ENCODE results near the gene SIPA1. TPM values are rescaled to one million over a fixed set of nuclear protein-coding genes. Genes with fewer than 3 reads are reported as not detected.

SIPA1 gene
- total and polyA plus RNA-seq, 2 of the 13 experiments (the other 11 are each of a cell fraction or from before 2014, with no cell fraction given) = 5.8 to 7.7 TPM

DNA sequence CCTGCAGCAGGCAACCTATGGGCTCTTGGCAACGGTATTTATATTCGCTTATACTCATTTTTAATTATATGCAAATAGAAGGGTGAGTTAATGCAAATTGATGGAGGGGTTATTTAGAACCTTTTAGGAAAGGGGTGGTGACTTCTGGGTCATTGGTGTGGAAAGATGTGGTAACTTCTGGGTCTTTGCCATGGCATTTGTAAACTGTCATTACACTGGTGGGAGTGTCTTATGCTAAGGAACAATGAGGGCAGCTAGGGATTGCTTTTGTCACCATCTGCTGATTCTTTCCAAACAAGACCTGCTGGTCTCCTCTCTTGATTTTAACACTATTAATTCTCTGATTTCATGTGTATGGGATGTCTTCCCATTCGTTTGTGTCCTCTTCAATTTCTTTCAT, 62.5 kb downstream of the SIPA1 start:
- ChIA-PET POLR2A (no interaction called here), CTCF (ENCODE audit: low intra/inter-chr PET ratio, low total read pairs) (no interaction called here)
- Histone ChIP-seq H3K27me3 (ENCODE audit: control insufficient read depth in 1 of 2, insufficient read depth in 2 of 2, low read length in 2 of 2) (peaks cover 2 to 38% of the 10 kb centered on the region in 2 experiments), H3K9me3 (ENCODE audit: low read length) (no peaks in the 10 kb centered on the region), H3K4me3 (replicated peaks in 1 of 3; ENCODE audit: insufficient read depth in 1 of 3, low read depth in 2 of 3, low read length in 3 of 3) (no peak overlapping the region), H3K36me3 (replicated peaks in 1 of 2; ENCODE audit: control insufficient read depth in 1 of 2, insufficient read depth in 2 of 2, low read length in 2 of 2) (no peaks in the 10 kb centered on the region), H3K27ac (ENCODE audit: extremely low read length, insufficient read depth, low read length) (no peak overlapping the region), H4K20me1 (ENCODE audit: insufficient read depth, low read length) (no peaks in the 10 kb centered on the region), H3K4me1 (ENCODE audit: insufficient read depth, low read length) (peaks cover 10% of the 10 kb centered on the region), H2AFZ (ENCODE audit: low read length) (no peak overlapping the region), H3K79me2 (ENCODE audit: insufficient read depth, low read length) (no peaks in the 10 kb centered on the region), H3K9ac (ENCODE audit: insufficient read depth, low read depth, low read length) (no peak overlapping the region), H3K4me2 (ENCODE audit: low read depth, low read length) (no peak overlapping the region)
- DNase-seq (ENCODE audit: low spot score) = no peak
- no TSS peak for BruUV-seq (replicated peaks)
- intact Hi-C loops (cut with micrococcal nuclease; ENCODE audit: unreplicated experiment) = no loop called here
- no peak for FAIRE-seq
- WGBS (ENCODE audit: low lambda C conversion rate) = 0% methylated on average over 3 of the region's 3 CpGs
- in situ Hi-C loops (cut with HindIII; ENCODE audit: extremely low pct_ligation_motif_present, low pct_unique_long_range_greater_than_20kb) = no loop called here
- TF ChIP-seq ZNF597 (CRISPR knock-in tag; IDR thresholded peaks at IDR 0.05) (no peak), CAMTA2 (CRISPR knock-in tag; IDR thresholded peaks at IDR 0.05; ENCODE audit: borderline replicate concordance) (no peak), SP5 (CRISPR knock-in tag; IDR thresholded peaks at IDR 0.05; ENCODE audit: borderline replicate concordance, low read depth) (no peak), BRCA1 (CRISPR knock-in tag; IDR thresholded peaks at IDR 0.05) (no peak), ZBTB34 (CRISPR knock-in tag; IDR thresholded peaks at IDR 0.05) (no peak), RELA (CRISPR knock-in tag; IDR thresholded peaks at IDR 0.05) (no peak), ZNF572 (CRISPR knock-in tag; IDR thresholded peaks at IDR 0.05) (no peak), MYNN (CRISPR knock-in tag; IDR thresholded peaks at IDR 0.05; ENCODE audit: low read depth) (no peak), ZNF792 (CRISPR knock-in tag; IDR thresholded peaks at IDR 0.05) (no peak)
- TF ChIP-seq, protein P1, sequence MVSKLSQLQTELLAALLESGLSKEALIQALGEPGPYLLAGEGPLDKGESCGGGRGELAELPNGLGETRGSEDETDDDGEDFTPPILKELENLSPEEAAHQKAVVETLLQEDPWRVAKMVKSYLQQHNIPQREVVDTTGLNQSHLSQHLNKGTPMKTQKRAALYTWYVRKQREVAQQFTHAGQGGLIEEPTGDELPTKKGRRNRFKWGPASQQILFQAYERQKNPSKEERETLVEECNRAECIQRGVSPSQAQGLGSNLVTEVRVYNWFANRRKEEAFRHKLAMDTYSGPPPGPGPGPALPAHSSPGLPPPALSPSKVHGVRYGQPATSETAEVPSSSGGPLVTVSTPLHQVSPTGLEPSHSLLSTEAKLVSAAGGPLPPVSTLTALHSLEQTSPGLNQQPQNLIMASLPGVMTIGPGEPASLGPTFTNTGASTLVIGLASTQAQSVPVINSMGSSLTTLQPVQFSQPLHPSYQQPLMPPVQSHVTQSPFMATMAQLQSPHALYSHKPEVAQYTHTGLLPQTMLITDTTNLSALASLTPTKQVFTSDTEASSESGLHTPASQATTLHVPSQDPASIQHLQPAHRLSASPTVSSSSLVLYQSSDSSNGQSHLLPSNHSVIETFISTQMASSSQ (IDR thresholded peaks at IDR 0.05; ENCODE audit: low read depth) = no peak
- TF ChIP-seq, protein P1 (CRISPR knock-in tag; IDR thresholded peaks at IDR 0.05; ENCODE audit: borderline replicate concordance) = no peak
- TF ChIP-seq, protein P2, sequence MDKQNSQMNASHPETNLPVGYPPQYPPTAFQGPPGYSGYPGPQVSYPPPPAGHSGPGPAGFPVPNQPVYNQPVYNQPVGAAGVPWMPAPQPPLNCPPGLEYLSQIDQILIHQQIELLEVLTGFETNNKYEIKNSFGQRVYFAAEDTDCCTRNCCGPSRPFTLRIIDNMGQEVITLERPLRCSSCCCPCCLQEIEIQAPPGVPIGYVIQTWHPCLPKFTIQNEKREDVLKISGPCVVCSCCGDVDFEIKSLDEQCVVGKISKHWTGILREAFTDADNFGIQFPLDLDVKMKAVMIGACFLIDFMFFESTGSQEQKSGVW (CRISPR knock-in tag; IDR thresholded peaks at IDR 0.05; ENCODE audit: borderline replicate concordance) = no peak
- TF ChIP-seq, protein P3, sequence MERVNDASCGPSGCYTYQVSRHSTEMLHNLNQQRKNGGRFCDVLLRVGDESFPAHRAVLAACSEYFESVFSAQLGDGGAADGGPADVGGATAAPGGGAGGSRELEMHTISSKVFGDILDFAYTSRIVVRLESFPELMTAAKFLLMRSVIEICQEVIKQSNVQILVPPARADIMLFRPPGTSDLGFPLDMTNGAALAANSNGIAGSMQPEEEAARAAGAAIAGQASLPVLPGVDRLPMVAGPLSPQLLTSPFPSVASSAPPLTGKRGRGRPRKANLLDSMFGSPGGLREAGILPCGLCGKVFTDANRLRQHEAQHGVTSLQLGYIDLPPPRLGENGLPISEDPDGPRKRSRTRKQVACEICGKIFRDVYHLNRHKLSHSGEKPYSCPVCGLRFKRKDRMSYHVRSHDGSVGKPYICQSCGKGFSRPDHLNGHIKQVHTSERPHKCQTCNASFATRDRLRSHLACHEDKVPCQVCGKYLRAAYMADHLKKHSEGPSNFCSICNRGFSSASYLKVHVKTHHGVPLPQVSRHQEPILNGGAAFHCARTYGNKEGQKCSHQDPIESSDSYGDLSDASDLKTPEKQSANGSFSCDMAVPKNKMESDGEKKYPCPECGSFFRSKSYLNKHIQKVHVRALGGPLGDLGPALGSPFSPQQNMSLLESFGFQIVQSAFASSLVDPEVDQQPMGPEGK (CRISPR knock-in tag; IDR thresholded peaks at IDR 0.05) = no peak
- no peak for ATAC-seq
